Mammary epithelial cell (primary cell): ENCODE results near the gene ZFP82.

Source experiments
- EZH2 ChIP-seq: IDR thresholded peaks from 2 replicates; pipeline ENCODE4 v1.6.1; 2012; ENCODE audit warnings: low read length, inconsistent platforms, borderline replicate concordance
- TF ChIP-seq, protein P1 (sequence below), 2 donors: IDR thresholded peaks in 1 of 2; conservative IDR thresholded peaks in 1 of 2; 2 replicates each; pipeline ENCODE4 v1.5.1; 2011 to 2012; ENCODE audit warnings: inconsistent platforms in 2 of 2, low read length in 2 of 2, mild to moderate bottlenecking in 2 of 2, control low read depth in 1 of 2, low read depth in 1 of 2; ENCODE audit not compliant: insufficient read depth in 1 of 2; ENCODE audit errors: extremely low read depth in 1 of 2

DNA sequence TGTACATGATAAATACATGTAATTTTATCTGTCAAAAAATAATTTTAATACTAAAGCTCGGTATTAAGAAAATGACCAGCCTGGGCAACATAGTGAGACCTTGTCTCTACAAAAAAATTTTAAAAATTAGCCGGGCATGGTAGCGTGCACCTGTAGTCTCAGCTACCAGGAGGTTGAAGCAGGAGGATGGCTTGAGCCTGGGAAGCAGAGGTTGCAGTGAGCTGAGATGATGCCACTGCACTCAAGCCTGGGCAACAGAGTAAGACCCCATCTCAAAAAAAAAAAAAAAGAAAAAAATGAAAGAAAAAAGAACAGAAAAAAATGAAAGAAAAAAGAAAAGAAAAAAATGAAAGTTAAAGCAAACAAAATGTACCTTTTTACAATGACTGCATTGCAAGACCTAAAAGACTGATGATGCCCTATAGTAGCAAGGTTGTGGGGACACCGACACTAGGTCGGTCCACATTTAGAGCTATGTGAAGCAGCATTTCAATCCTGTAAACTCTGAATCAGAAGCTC, 44.7 kb downstream of the ZFP82 start:
- TF ChIP-seq, protein P1, sequence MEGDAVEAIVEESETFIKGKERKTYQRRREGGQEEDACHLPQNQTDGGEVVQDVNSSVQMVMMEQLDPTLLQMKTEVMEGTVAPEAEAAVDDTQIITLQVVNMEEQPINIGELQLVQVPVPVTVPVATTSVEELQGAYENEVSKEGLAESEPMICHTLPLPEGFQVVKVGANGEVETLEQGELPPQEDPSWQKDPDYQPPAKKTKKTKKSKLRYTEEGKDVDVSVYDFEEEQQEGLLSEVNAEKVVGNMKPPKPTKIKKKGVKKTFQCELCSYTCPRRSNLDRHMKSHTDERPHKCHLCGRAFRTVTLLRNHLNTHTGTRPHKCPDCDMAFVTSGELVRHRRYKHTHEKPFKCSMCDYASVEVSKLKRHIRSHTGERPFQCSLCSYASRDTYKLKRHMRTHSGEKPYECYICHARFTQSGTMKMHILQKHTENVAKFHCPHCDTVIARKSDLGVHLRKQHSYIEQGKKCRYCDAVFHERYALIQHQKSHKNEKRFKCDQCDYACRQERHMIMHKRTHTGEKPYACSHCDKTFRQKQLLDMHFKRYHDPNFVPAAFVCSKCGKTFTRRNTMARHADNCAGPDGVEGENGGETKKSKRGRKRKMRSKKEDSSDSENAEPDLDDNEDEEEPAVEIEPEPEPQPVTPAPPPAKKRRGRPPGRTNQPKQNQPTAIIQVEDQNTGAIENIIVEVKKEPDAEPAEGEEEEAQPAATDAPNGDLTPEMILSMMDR (conservative IDR thresholded peaks at IDR 0.05 in 1 of 2, IDR thresholded peaks at IDR 0.05 in 1 of 2; ENCODE audit: extremely low read depth in 1 of 2, insufficient read depth in 1 of 2, low read depth in 1 of 2, low read length in 2 of 2): no peak
- TF ChIP-seq EZH2: no peak
